Lower leg skin (tissue), 4 donors: ENCODE results near the gene ZDHHC14. TPM values are rescaled to one million over a fixed set of nuclear protein-coding genes. Genes with fewer than 3 reads are reported as not detected.

Experiments used
- DNase-seq, 2 donors: peaks; one replicate each; pipeline ENCODE4 v3.0.0-alpha.2; 2019; ENCODE audit warnings: low spot score in 2 of 2
- H3K4me3 ChIP-seq: fragments of 200-600 bp; sonication (generic); 2 replicates; pipeline ENCODE4 v1.5.1; 2017; ENCODE audit warnings: mild to moderate bottlenecking, low read depth; ENCODE audit not compliant: poor library complexity, severe bottlenecking
- CTCF ChIP-seq, 3 donors: fragments of 450-650 bp; IDR thresholded peaks; one replicate each; pipeline ENCODE4 v1.5.1; 2016; ENCODE audit warnings: antibody characterized with exemption in 3 of 3, mild to moderate bottlenecking in 3 of 3, moderate library complexity in 2 of 3
- POLR2A ChIP-seq, 2 donors: fragments of 450-650 bp; IDR thresholded peaks; one replicate each; pipeline ENCODE4 v1.6.1; 2016 to 2017; ENCODE audit warnings: antibody characterized with exemption in 2 of 2, mild to moderate bottlenecking in 1 of 2, moderate library complexity in 1 of 2
- WGBS, 2 donors: methylation state at CpG; one replicate each; pipeline ENCODE4 v1.1.5; 2018; 5-methylcytosine and 5-hydroxymethylcytosine counted together
- intact Hi-C: fragments of 100-400 bp; cut with DNase I; formaldehyde crosslinking; loops from one replicate; pipeline ENCODE4 v1.15.0; 2023; ENCODE audit warnings: low total_unique reads
- total RNA-seq, 4 donors: library from RNA; depleted of rRNA; stranded (reverse); fragments of >200 nt; gene quantifications; one replicate each; pipeline ENCODE4 v1.1.0, GENCODE V29; 2016

The ZDHHC14 gene
- total RNA-seq, 4 donors from 2014 or later: 4.5 to 8.3 (median 6.1) TPM

- intact Hi-C loops: no loop called here
- WGBS, 2 donors: 100% methylated on average over 1 of the region's 1 CpG
- no peak for DNase-seq
- TF ChIP-seq POLR2A (IDR thresholded peaks at IDR 0.05) (no peak), CTCF (IDR thresholded peaks at IDR 0.05) (no peak)
- H3K4me3 ChIP-seq: no peak overlapping the region
Measured at GRCh38 chr6:157568702-157569101, 187.7 kb downstream of the ZDHHC14 start.

- 64 to 66% methylated on average over 3 of the region's 3 CpGs for WGBS, 2 donors
- H3K4me3 ChIP-seq: no peak overlapping the region
- intact Hi-C loops: no loop called here
- DNase-seq: no peak
- TF ChIP-seq POLR2A (IDR thresholded peaks at IDR 0.05) (no peak), CTCF (IDR thresholded peaks at IDR 0.05) (no peak)
Measured at GRCh38 chr6:157569543-157569942, 188.6 kb downstream of the ZDHHC14 start.

- intact Hi-C loops: no loop called here
- DNase-seq: no peak
- TF ChIP-seq CTCF (IDR thresholded peaks at IDR 0.05) (no peak), POLR2A (IDR thresholded peaks at IDR 0.05) (no peak)
- H3K4me3 ChIP-seq: no peak overlapping the region
- WGBS, 2 donors: 91 to 92% methylated on average over 4 of the region's 4 CpGs
Measured at GRCh38 chr6:157570104-157570503, 189.1 kb downstream of the ZDHHC14 start.

- no peak overlapping the region for H3K4me3 ChIP-seq
- intact Hi-C loops: no loop called here
- TF ChIP-seq POLR2A (IDR thresholded peaks at IDR 0.05) (no peak), CTCF (IDR thresholded peaks at IDR 0.05) (no peak)
- DNase-seq: no peak
Measured at GRCh38 chr6:157570752-157571151, 189.8 kb downstream of the ZDHHC14 start.

- WGBS, 2 donors: 56 to 67% methylated on average over 4 of the region's 4 CpGs
Measured at GRCh38 chr6:157571269-157571668, 190.3 kb downstream of the ZDHHC14 start.

More at GRCh38 chr6:157571269-157571668, 190.3 kb downstream of the ZDHHC14 start:
- intact Hi-C loops: no loop called here
- no peak overlapping the region for H3K4me3 ChIP-seq
- DNase-seq: no peak
- TF ChIP-seq POLR2A (IDR thresholded peaks at IDR 0.05) (no peak), CTCF (IDR thresholded peaks at IDR 0.05) (no peak)
